GM13977 (cell line): Measurements from ENCODE around the gene IGSF10.

ENCODE experiments used
- DNase-seq: peaks from one replicate; pipeline ENCODE4 v3.0.0; 2012; ENCODE audit warnings: low spot score
- CTCF ChIP-seq: IDR thresholded peaks from 2 replicates; pipeline ENCODE4 v1.5.1; 2012; ENCODE audit warnings: mild to moderate bottlenecking, control low read depth; ENCODE audit not compliant: insufficient read depth; ENCODE audit errors: extremely low read depth, missing control alignments
- in situ Hi-C: fragments of 300-500 bp; cut with MboI; formaldehyde crosslinking; loops from one replicate; pipeline ENCODE4 v1.12.0; 2022; ENCODE audit warnings: low sequenced_read_pairs, low pct_unique_long_range_greater_than_20kb, mixed read lengths, inconsistent platforms; ENCODE audit not compliant: unreplicated experiment

IGSF10 gene

GRCh38 chr3:151425627-151426340 is 35.1 kb downstream of the IGSF10 start:
- TF ChIP-seq CTCF, result peak; percentile 33
- no peak for DNase-seq
- in situ Hi-C loops, result loop anchor here (25.0 kb wide), 1 partner anchor 412 kb away; no protein-coding TSS in a partner anchor

DNA sequence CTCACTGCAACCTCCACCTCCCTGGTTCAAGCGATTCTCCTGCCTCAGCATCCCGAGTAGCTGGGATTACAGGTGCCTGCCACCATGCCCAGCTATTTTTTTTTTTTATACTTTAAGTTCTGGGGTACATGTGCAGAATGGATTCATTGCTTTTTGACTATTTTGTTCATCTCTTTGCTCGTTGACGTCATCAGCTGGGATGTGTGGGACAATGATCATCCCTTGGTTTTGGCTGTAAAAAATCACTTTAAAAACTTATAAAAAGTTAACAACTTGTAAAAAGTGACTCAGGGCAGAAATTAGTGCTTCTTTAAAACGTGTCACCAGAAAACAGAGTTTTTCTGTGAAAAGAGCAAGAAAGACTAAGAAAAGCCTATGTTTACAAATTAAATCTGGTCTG is 37.8 kb downstream of the IGSF10 start:
- TF ChIP-seq CTCF, result no peak
- DNase-seq, result no peak
- in situ Hi-C loops, result no loop called here

- TF ChIP-seq CTCF, result no peak
- no peak for DNase-seq
- in situ Hi-C loops, result no loop called here
These were observed 38.9 kb downstream of the IGSF10 start for GRCh38 chr3:151421938-151422337.

DNA sequence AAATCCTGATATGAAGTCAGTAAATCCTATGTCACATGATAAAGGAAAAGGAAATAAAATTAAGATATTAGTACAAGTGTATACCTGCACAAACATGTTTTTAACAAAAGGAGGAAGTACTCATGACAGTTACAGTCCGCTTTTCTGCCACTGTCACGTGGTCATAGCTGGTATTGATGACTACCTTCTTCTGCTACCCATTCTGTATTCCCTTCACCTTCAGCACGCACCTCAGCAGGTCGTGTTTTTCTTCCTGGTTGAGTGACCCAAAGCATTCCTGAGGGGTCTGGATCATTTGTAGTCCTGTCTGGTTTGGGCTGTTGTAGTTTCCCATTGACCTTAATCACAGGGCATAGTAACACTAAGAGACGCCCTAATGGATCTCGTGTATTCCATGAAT is 41.1 kb downstream of the IGSF10 start:
- in situ Hi-C loops, result no loop called here
- TF ChIP-seq CTCF, result no peak
- no peak for DNase-seq

DNA sequence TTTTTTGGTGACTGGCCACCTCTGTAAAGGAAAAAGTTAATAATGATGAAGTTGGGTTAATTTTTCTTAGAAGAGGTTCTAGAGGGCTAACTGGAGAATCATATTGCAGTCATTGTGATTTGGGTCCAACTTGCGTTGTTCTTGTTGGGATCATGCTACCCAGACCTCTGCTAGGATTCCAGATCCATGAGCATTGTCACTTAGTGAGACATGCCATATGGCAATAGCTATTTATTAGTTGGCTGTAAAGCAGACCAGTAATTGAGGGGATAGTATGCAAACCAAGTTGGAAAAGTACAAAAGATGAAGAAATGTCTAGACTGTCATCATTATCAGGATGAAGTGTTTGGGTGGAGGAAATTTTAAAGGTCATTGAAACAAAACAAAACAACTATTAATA is 45.6 kb downstream of the IGSF10 start:
- in situ Hi-C loops, result no loop called here

GRCh38 chr3:151412989-151413388 is 47.9 kb downstream of the IGSF10 start:
- DNase-seq, result no peak
- in situ Hi-C loops, result no loop called here
- TF ChIP-seq CTCF, result no peak

More for the DNA sequence above, 45.6 kb downstream of the IGSF10 start:
- no peak for TF ChIP-seq CTCF
- DNase-seq, result no peak
